Measurements from ENCODE around the gene CRAMP1.

DNA sequence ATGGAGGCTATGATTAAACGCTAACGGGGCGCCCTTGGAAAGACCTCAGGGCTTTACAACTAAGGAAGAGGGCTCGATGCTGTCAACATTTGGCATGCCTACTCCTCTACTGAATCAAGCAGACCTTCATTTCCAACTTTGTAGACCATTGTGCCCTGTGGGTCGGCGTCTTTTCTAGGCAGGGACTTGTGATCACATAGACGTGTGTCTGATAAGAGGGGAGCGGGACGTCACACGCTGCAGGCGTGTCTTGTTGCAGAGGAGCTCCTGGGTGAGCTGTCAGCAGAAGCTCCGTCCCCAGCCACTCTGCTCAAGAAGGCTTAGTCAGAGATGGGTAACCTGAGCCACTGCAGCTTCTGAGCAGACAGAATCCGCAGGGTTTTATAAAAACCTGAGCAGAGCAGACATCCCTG is 96.6 kb downstream of the CRAMP1 start:
- TF ChIP-seq, protein P1, sequence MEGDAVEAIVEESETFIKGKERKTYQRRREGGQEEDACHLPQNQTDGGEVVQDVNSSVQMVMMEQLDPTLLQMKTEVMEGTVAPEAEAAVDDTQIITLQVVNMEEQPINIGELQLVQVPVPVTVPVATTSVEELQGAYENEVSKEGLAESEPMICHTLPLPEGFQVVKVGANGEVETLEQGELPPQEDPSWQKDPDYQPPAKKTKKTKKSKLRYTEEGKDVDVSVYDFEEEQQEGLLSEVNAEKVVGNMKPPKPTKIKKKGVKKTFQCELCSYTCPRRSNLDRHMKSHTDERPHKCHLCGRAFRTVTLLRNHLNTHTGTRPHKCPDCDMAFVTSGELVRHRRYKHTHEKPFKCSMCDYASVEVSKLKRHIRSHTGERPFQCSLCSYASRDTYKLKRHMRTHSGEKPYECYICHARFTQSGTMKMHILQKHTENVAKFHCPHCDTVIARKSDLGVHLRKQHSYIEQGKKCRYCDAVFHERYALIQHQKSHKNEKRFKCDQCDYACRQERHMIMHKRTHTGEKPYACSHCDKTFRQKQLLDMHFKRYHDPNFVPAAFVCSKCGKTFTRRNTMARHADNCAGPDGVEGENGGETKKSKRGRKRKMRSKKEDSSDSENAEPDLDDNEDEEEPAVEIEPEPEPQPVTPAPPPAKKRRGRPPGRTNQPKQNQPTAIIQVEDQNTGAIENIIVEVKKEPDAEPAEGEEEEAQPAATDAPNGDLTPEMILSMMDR (IDR thresholded peaks at IDR 0.05) = no peak
- TF ChIP-seq POLR2A (IDR thresholded peaks at IDR 0.05) = no peak
- no peak for TF ChIP-seq EP300 (IDR thresholded peaks at IDR 0.05)
- no peak for TF ChIP-seq POLR2AphosphoS5 (IDR thresholded peaks at IDR 0.05)
